GM12873 (cell line): ENCODE results near the gene ASIC5.

Experiments used
- TF ChIP-seq, protein P1 (sequence below): IDR thresholded peaks from 2 replicates; pipeline ENCODE4 v1.5.1; 2012; ENCODE audit warnings: low read depth, mild to moderate bottlenecking, moderate library complexity, low read length, control low read depth; ENCODE audit not compliant: insufficient read depth; ENCODE audit errors: missing control alignments

ASIC5 gene

DNA sequence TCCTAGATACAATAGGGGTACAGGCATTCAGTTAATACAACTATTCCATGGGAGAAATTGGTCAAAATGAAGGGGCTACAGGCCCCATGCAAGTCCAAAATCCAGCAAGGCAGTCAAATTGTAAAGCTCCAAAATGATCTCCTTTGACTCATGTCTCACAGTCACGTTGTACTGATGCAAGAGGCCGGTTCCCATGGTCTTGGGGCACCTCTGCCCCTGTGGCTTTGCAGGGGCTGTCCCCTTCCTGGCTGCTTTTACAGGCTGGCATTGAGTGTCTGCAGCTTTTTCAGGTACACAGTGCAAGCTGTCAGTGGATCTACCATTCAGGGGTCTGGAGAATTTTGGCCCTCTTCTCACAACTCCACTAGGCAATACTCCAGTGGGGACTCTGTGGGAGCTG is 12.5 kb upstream of the ASIC5 start:
- TF ChIP-seq, protein P1, sequence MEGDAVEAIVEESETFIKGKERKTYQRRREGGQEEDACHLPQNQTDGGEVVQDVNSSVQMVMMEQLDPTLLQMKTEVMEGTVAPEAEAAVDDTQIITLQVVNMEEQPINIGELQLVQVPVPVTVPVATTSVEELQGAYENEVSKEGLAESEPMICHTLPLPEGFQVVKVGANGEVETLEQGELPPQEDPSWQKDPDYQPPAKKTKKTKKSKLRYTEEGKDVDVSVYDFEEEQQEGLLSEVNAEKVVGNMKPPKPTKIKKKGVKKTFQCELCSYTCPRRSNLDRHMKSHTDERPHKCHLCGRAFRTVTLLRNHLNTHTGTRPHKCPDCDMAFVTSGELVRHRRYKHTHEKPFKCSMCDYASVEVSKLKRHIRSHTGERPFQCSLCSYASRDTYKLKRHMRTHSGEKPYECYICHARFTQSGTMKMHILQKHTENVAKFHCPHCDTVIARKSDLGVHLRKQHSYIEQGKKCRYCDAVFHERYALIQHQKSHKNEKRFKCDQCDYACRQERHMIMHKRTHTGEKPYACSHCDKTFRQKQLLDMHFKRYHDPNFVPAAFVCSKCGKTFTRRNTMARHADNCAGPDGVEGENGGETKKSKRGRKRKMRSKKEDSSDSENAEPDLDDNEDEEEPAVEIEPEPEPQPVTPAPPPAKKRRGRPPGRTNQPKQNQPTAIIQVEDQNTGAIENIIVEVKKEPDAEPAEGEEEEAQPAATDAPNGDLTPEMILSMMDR = no peak

DNA sequence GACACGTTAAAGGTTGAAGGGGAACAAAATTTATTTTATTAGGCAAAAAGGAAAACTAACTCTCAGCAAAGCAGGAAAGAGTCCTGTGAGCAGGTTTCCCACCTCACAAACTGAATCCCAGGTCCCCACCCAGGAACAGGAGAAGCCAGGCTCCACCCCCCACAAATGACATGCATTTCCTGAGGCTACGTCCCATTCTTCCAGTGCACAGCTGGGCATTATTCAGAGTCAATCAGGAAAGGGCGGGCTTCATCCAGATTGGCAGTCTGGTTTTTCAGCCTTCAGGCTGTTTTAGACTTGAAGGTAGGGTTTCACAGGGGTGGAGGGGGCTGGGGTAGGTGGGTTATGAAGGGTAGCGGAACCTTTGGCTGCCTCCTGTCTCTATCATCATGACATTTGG is 11.9 kb upstream of the ASIC5 start:
- TF ChIP-seq, protein P1 = no peak

DNA sequence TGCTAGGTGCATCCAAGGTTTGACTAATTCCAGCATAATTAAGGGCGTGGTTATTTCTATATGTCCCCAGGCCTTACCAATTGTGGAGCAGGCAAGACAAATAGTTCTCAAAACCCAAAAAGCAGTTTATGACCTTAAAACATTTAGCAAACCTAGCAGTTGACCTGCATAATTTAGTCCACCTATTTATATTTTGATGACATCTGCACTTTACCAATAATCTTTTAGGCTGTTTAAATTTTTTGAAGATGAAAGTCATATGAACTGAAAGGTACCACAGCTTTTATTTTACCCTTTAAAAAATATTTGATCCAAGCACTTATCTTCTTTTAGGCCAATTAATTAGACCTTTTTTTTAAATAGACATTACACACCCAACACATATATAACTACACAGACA is 9.8 kb upstream of the ASIC5 start:
- TF ChIP-seq, protein P1 = no peak

DNA sequence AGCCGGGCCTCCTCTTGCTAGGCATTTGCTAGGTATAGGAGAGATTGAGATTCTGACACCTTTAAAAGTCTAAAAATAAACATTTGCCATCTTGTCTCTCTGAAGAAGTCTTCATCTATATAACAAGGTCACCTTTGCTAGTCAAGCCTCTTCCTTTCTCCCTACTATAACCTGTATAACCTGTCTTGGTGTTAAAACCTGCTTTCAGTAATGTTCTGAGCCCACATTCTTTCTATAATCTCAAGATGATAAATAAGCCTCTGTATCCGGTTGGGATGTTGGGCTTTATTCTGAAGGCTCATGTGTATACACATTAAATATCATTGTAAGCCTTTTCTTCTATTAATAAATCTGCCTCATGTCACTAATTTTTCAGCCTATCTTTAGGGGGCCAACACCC is 10.2 kb downstream of the ASIC5 start:
- TF ChIP-seq, protein P1 = no peak

DNA sequence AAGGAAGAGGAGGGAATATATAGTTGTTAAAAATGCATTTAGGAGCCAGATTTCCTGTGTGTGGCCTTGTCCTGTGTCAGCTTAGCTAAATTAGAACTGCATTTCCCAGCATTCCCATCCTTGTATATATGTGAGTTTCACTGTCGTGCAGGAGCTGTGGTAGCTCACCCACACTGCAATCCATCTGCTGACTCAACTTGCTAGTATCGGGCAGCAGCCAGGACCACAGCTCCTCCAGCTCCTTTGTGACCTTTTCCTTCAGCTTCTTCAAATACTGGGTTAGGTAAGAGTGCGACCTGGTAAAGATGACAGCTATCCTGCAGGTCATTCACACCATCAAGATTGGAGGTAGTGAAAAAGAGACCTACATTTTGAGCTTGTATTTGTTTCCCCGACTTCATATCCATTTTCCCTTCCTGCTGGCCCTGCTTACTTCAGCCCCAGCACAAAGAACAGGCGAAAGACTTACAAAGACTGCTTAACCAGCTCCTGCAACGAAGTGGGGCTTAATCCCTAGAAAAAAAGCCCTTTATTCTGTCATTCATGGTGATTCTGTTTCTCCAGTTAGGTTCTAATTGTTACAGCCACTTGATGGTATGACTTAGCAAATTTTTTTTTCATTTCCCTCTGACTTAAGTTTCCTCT is 11.4 kb downstream of the ASIC5 start:
- TF ChIP-seq, protein P1 = no peak

DNA sequence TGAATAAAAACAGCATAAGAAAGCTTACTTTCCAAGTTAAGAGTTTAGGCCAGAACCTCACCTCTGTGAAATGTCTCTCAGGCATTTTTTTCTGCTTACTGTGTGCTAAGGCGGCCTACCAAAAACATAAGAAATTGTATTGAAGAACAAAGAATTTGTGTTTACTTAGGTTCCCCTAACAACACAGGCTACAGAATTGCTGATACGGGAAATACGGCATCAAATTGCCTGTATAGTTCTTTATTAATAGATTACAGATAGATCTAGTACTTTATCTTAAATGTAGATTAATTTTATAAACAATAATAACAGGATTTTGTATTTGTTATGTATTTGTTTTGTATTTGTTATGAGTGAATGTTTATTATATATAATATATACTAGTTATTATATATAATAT is 12.9 kb downstream of the ASIC5 start:
- TF ChIP-seq, protein P1 = no peak

DNA sequence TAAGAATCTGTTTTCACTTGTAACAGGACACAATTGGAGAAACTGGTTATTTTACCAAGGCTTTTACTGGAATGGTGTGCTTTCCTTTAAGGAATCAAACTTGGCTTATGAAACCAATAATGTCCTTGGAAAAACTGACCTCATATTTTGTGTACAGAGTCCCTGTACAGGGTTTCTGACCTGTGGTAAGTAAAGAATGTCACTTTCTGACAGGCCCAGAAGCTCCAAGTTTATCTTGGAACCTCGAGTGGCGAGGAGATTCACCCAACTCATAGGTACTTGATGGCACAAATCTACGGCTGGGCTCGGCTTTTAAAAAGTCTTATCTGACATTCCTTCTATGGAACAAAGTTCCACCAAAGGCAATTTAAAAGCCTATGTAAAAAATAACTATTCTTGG is 17.0 kb downstream of the ASIC5 start:
- TF ChIP-seq, protein P1 = no peak
